HG02623 (cell line): ENCODE measurements around the gene PTH2.
"Not testable (repeated sequence)": the region's sequence is repeated elsewhere in the genome, so short reads cannot be mapped to it uniquely, and the experiment has no call there.

ENCODE experiments used
- ATAC-seq: cut with Tn5 transposase; IDR thresholded peaks from one replicate; pipeline ENCODE4 v1.9.1; 2021; ENCODE audit warnings: moderate library complexity; ENCODE audit not compliant: unreplicated experiment

The PTH2 gene

GRCh38 chr19:49390131-49390928 lies 32.9 kb downstream of the PTH2 start:
- ATAC-seq, result no peak

- ATAC-seq, result no peak
Observed at GRCh38 chr19:49389406-49389805, 33.8 kb downstream of the PTH2 start.

GRCh38 chr19:49387936-49388372 lies 35.3 kb downstream of the PTH2 start, which contains the start of gene KASH5:
Gene KASH5 (plus strand): TSS chr19:49388249. CDS start chr19:49390884, 2,635 bp downstream.
- no peak for ATAC-seq

- ATAC-seq, result no peak
Observed at GRCh38 chr19:49383599-49383998, 39.6 kb downstream of the PTH2 start.

- ATAC-seq, result no peak
Observed at GRCh38 chr19:49382639-49383038, 40.6 kb downstream of the PTH2 start.

GRCh38 chr19:49380391-49380790 lies 42.9 kb downstream of the PTH2 start:
- ATAC-seq, result no peak

GRCh38 chr19:49378512-49378911 lies 44.7 kb downstream of the PTH2 start:
- ATAC-seq, result no peak

- ATAC-seq, result no peak
Observed at GRCh38 chr19:49374665-49375434, 48.4 kb downstream of the PTH2 start.

GRCh38 chr19:49373174-49373573 lies 50.1 kb downstream of the PTH2 start:
- not testable (repeated sequence) for ATAC-seq
